ENCODE data around the gene LCOR. TPM values are rescaled to one million over a fixed set of nuclear protein-coding genes. Genes with fewer than 3 reads are reported as not detected.

The LCOR gene
- total and polyA plus RNA-seq, 2 donors (not counting 1 experiment from before 2014, with no cell fraction given): 15.0 to 15.7 TPM

- H3K27ac ChIP-seq (ENCODE audit: insufficient read depth, low read length): no peak overlapping the region
- no peaks in the 10 kb centered on the region for H3K36me3 ChIP-seq (ENCODE audit: control insufficient read depth, insufficient read depth, low read length)
- H3K4me1 ChIP-seq (ENCODE audit: control insufficient read depth, extremely low read depth, insufficient read depth, low read length): peaks cover 7% of the 10 kb centered on the region
- TF ChIP-seq CTCF (conservative IDR thresholded peaks at IDR 0.05 in 1 of 2, IDR thresholded peaks at IDR 0.05 in 1 of 2; ENCODE audit: low read depth in 1 of 2, low read length in 2 of 2) (no peak), EZH2 (IDR thresholded peaks at IDR 0.05; ENCODE audit: low read length, missing control alignments) (no peak)
- peak overlapping the region in 1 of 4 experiments; percentile 9 for H3K4me3 ChIP-seq (replicated peaks in 1 of 4; ENCODE audit: control extremely low read depth in 1 of 4, insufficient read depth in 1 of 4, low read depth in 3 of 4, low read length in 4 of 4)
- H4K20me1 ChIP-seq (ENCODE audit: control insufficient read depth, extremely low read depth, insufficient read depth, low read length): peaks cover 2% of the 10 kb centered on the region
- no peak for DNase-seq (ENCODE audit: low read depth in 2 of 2)
- H2AFZ ChIP-seq (ENCODE audit: low read length): no peak overlapping the region
- H3K27me3 ChIP-seq (ENCODE audit: control insufficient read depth, insufficient read depth, low read length): no peaks in the 10 kb centered on the region
- H3K4me2 ChIP-seq (ENCODE audit: extremely low read depth, insufficient read depth, low read length): peak overlapping the region; percentile 17
- H3K79me2 ChIP-seq (ENCODE audit: control insufficient read depth, insufficient read depth, low read length): peaks cover 81% of the 10 kb centered on the region
- no peak overlapping the region for H3K9ac ChIP-seq (ENCODE audit: insufficient read depth, low read length)
- no peaks in the 10 kb centered on the region for H3K9me3 ChIP-seq (ENCODE audit: control insufficient read depth, insufficient read depth, low read depth, low read length)
Observed at GRCh38 chr10:96835899-96836298, 3.8 kb downstream of the LCOR start.

DNA sequence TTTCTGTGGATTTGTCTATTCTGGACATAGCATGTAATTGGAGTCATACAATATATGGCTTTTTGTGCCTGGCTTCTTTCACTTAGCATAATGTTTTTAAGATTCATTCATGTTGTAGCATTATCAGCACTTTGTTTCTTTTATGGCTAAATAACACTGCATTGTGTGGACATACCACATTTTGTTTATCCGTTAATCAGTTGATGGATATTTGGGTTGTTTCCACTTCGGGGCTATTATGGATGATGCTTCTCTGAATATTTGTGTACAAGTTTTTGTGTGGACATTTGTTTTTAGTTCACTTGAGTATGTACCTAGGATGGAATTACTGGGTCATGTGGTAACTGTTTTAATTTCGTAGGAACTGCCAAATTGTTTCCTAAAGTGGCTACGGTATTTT is 6.4 kb downstream of the LCOR start:
- Histone ChIP-seq H3K27ac (ENCODE audit: insufficient read depth, low read length) (no peak overlapping the region), H3K27me3 (ENCODE audit: control insufficient read depth, insufficient read depth, low read length) (no peaks in the 10 kb centered on the region), H3K9me3 (ENCODE audit: control insufficient read depth, insufficient read depth, low read depth, low read length) (no peaks in the 10 kb centered on the region), H3K79me2 (ENCODE audit: control insufficient read depth, insufficient read depth, low read length) (peaks cover 97% of the 10 kb centered on the region), H3K36me3 (ENCODE audit: control insufficient read depth, insufficient read depth, low read length) (no peaks in the 10 kb centered on the region), H2AFZ (ENCODE audit: low read length) (no peak overlapping the region), H4K20me1 (ENCODE audit: control insufficient read depth, extremely low read depth, insufficient read depth, low read length) (peaks cover 2% of the 10 kb centered on the region), H3K9ac (ENCODE audit: insufficient read depth, low read length) (no peak overlapping the region), H3K4me2 (ENCODE audit: extremely low read depth, insufficient read depth, low read length) (no peak overlapping the region), H3K4me3 (replicated peaks in 1 of 4; ENCODE audit: control extremely low read depth in 1 of 4, insufficient read depth in 1 of 4, low read depth in 3 of 4, low read length in 4 of 4) (no peak overlapping the region), H3K4me1 (ENCODE audit: control insufficient read depth, extremely low read depth, insufficient read depth, low read length) (peaks cover 8% of the 10 kb centered on the region)
- DNase-seq (ENCODE audit: low read depth in 2 of 2): no peak
- TF ChIP-seq EZH2 (IDR thresholded peaks at IDR 0.05; ENCODE audit: low read length, missing control alignments) (no peak), CTCF (conservative IDR thresholded peaks at IDR 0.05 in 1 of 2, IDR thresholded peaks at IDR 0.05 in 1 of 2; ENCODE audit: low read depth in 1 of 2, low read length in 2 of 2) (no peak)

GRCh38 chr10:96840841-96841518 is 8.9 kb downstream of the LCOR start:
- Histone ChIP-seq H3K4me1 (ENCODE audit: control insufficient read depth, extremely low read depth, insufficient read depth, low read length) (peaks cover 8% of the 10 kb centered on the region), H3K36me3 (ENCODE audit: control insufficient read depth, insufficient read depth, low read length) (no peaks in the 10 kb centered on the region), H3K4me2 (ENCODE audit: extremely low read depth, insufficient read depth, low read length) (no peak overlapping the region), H3K9me3 (ENCODE audit: control insufficient read depth, insufficient read depth, low read depth, low read length) (no peaks in the 10 kb centered on the region), H2AFZ (ENCODE audit: low read length) (no peak overlapping the region), H3K9ac (ENCODE audit: insufficient read depth, low read length) (no peak overlapping the region), H4K20me1 (ENCODE audit: control insufficient read depth, extremely low read depth, insufficient read depth, low read length) (peaks cover 2% of the 10 kb centered on the region), H3K4me3 (replicated peaks in 1 of 4; ENCODE audit: control extremely low read depth in 1 of 4, insufficient read depth in 1 of 4, low read depth in 3 of 4, low read length in 4 of 4) (no peak overlapping the region), H3K27me3 (ENCODE audit: control insufficient read depth, insufficient read depth, low read length) (no peaks in the 10 kb centered on the region), H3K79me2 (ENCODE audit: control insufficient read depth, insufficient read depth, low read length) (peaks cover 95% of the 10 kb centered on the region), H3K27ac (ENCODE audit: insufficient read depth, low read length) (no peak overlapping the region)
- peak; percentile 41 to 67 for DNase-seq (ENCODE audit: low read depth in 2 of 2)
- TF ChIP-seq EZH2 (IDR thresholded peaks at IDR 0.05; ENCODE audit: low read length, missing control alignments) (no peak), CTCF (conservative IDR thresholded peaks at IDR 0.05 in 1 of 2, IDR thresholded peaks at IDR 0.05 in 1 of 2; ENCODE audit: low read depth in 1 of 2, low read length in 2 of 2) (no peak)

All from fibroblast of lung (primary cell).